Mesenchymal stem cell (in vitro differentiated cells and primary cell): ENCODE measurements around the gene CELF4.

ENCODE experiments used
- DNase-seq: peaks from one replicate; pipeline ENCODE4 v3.0.0-alpha.2; 2013
- H2AFZ ChIP-seq: one replicate; pipeline ENCODE4 v1.6.1; 2013; ENCODE audit warnings: low read depth, mild to moderate bottlenecking, control low read depth, inconsistent platforms, low read length, moderate library complexity
- H2AK5ac ChIP-seq: 2 replicates; pipeline ENCODE4 v1.6.1; 2013; ENCODE audit warnings: low read length, moderate library complexity, mild to moderate bottlenecking, inconsistent platforms; ENCODE audit not compliant: severe bottlenecking
- H2BK120ac ChIP-seq: one replicate; pipeline ENCODE4 v1.6.1; 2013; ENCODE audit warnings: low read depth, mild to moderate bottlenecking, inconsistent platforms, low read length, moderate library complexity
- H2BK12ac ChIP-seq, 2 experiments: one replicate each; pipeline ENCODE4 v1.6.1; 2013; ENCODE audit warnings: inconsistent platforms in 2 of 2, low read length in 2 of 2, mild to moderate bottlenecking in 2 of 2, moderate library complexity in 2 of 2, control low read depth in 1 of 2
- H2BK15ac ChIP-seq: one replicate; pipeline ENCODE4 v1.6.1; 2013; ENCODE audit warnings: mild to moderate bottlenecking, low read depth, inconsistent platforms; ENCODE audit not compliant: poor library complexity, severe bottlenecking
- H2BK5ac ChIP-seq: 2 replicates; pipeline ENCODE4 v1.6.1; 2013; ENCODE audit warnings: low read depth, mild to moderate bottlenecking, low read length, control low read depth, inconsistent platforms; ENCODE audit not compliant: poor library complexity, severe bottlenecking
- H3K14ac ChIP-seq, 2 experiments: one replicate each; pipeline ENCODE4 v1.6.1; 2013; ENCODE audit warnings: inconsistent platforms in 2 of 2, low read length in 2 of 2, control low read depth in 1 of 2, mild to moderate bottlenecking in 1 of 2, moderate library complexity in 1 of 2
- H3K18ac ChIP-seq, 2 experiments: one replicate each; pipeline ENCODE4 v1.6.1; 2013; ENCODE audit warnings: inconsistent platforms in 2 of 2, low read length in 2 of 2, control low read depth in 1 of 2, low read depth in 1 of 2, mild to moderate bottlenecking in 1 of 2
- H3K23ac ChIP-seq, 2 experiments: one replicate each; pipeline ENCODE4 v1.6.1; 2013; ENCODE audit warnings: inconsistent platforms in 2 of 2, low read length in 2 of 2, mild to moderate bottlenecking in 2 of 2, moderate library complexity in 2 of 2, control low read depth in 1 of 2
- H3K27ac ChIP-seq: 2 replicates; pipeline ENCODE4 v1.5.1; 2013; ENCODE audit warnings: mild to moderate bottlenecking, moderate library complexity, low read length, control low read depth, inconsistent platforms; ENCODE audit not compliant: poor library complexity, severe bottlenecking
- H3K27me3 ChIP-seq, 2 experiments: 2 replicates each; pipeline versions ENCODE4 v1.6.1 to v1.7.0; 2013; ENCODE audit warnings: low read length in 2 of 2, mild to moderate bottlenecking in 2 of 2, moderate library complexity in 2 of 2, control low read depth in 1 of 2, inconsistent platforms in 1 of 2; ENCODE audit not compliant: control insufficient read depth in 1 of 2, insufficient read depth in 1 of 2
- H3K36me3 ChIP-seq, 2 experiments: 2 replicates each; pipeline versions ENCODE4 v1.6.1 to v1.7.0; 2013; ENCODE audit warnings: low read length in 2 of 2, control low read depth in 1 of 2, inconsistent platforms in 1 of 2, low read depth in 1 of 2, mild to moderate bottlenecking in 1 of 2; ENCODE audit not compliant: insufficient read depth in 2 of 2, control insufficient read depth in 1 of 2
- H3K4ac ChIP-seq, 2 experiments: one replicate each; pipeline ENCODE4 v1.6.1; 2013; ENCODE audit warnings: inconsistent platforms in 2 of 2, low read length in 2 of 2, mild to moderate bottlenecking in 2 of 2, moderate library complexity in 2 of 2, control low read depth in 1 of 2, low read depth in 1 of 2
- H3K4me1 ChIP-seq: 2 replicates; pipeline ENCODE4 v1.6.1; 2013; ENCODE audit warnings: low read depth, low read length, control low read depth; ENCODE audit not compliant: control insufficient read depth, insufficient read depth
- H3K4me2 ChIP-seq: 2 replicates; pipeline ENCODE4 v1.6.1; 2013; ENCODE audit warnings: low read length, mild to moderate bottlenecking, inconsistent platforms; ENCODE audit not compliant: poor library complexity, severe bottlenecking
- H3K4me3 ChIP-seq, 2 experiments: 2 replicates each; pipeline versions ENCODE4 v1.5.1 to v1.7.0; 2013; ENCODE audit warnings: low read length in 2 of 2, mild to moderate bottlenecking in 2 of 2, control low read depth in 1 of 2, low read depth in 1 of 2; ENCODE audit not compliant: insufficient read depth in 1 of 2
- H3K79me1 ChIP-seq: replicated peaks from 2 replicates; pipeline ENCODE4 v1.6.1; 2013; ENCODE audit warnings: mild to moderate bottlenecking, control low read depth, low read length, inconsistent platforms; ENCODE audit not compliant: poor library complexity, severe bottlenecking
- H3K9ac ChIP-seq: 2 replicates; pipeline ENCODE4 v1.7.0; 2013; ENCODE audit warnings: mild to moderate bottlenecking, low read length, moderate library complexity
- H3K9me3 ChIP-seq: 2 replicates; pipeline ENCODE4 v1.7.0; 2013; ENCODE audit warnings: mild to moderate bottlenecking, low read length; ENCODE audit not compliant: control insufficient read depth
- H4K8ac ChIP-seq: one replicate; pipeline ENCODE4 v1.6.1; 2013; ENCODE audit warnings: inconsistent platforms, mild to moderate bottlenecking, low read length, moderate library complexity
- H4K91ac ChIP-seq: one replicate; pipeline ENCODE4 v1.6.1; 2013; ENCODE audit warnings: mild to moderate bottlenecking, low read length, inconsistent platforms
- WGBS: methylation state at CpG from one replicate; pipeline ENCODE4 v1.1.7; 2013; ENCODE audit warnings: mixed read lengths; 5-methylcytosine and 5-hydroxymethylcytosine counted together

The CELF4 gene

GRCh38 chr18:37458697-37459096 lies 106.9 kb downstream of the CELF4 start:
- no peaks in the 10 kb centered on the region for H3K36me3 ChIP-seq
- H3K4ac ChIP-seq: no peak overlapping the region
- no peak overlapping the region for H3K27ac ChIP-seq
- H4K91ac ChIP-seq: no peak overlapping the region
- H3K4me3 ChIP-seq: no peak overlapping the region
- H3K27me3 ChIP-seq: peaks cover 17 to 53% of the 10 kb centered on the region in 2 experiments
- no peak overlapping the region for H2BK120ac ChIP-seq
- no peaks in the 10 kb centered on the region for H3K79me1 ChIP-seq
- WGBS: 83% methylated on average over 6 of the region's 6 CpGs
- H3K9me3 ChIP-seq: no peaks in the 10 kb centered on the region
- H2AFZ ChIP-seq: no peak overlapping the region
- no peak overlapping the region for H3K14ac ChIP-seq
- no peak overlapping the region for H3K23ac ChIP-seq
- no peak overlapping the region for H2AK5ac ChIP-seq
- no peak overlapping the region for H2BK12ac ChIP-seq
- H3K4me1 ChIP-seq: no peaks in the 10 kb centered on the region
- H2BK15ac ChIP-seq: no peak overlapping the region
- no peak for DNase-seq
- no peak overlapping the region for H3K9ac ChIP-seq
- no peak overlapping the region for H2BK5ac ChIP-seq
- no peak overlapping the region for H4K8ac ChIP-seq
- no peak overlapping the region for H3K18ac ChIP-seq
- no peak overlapping the region for H3K4me2 ChIP-seq

- Histone ChIP-seq H3K23ac (no peak overlapping the region), H2BK5ac (no peak overlapping the region), H2BK120ac (no peak overlapping the region), H3K4ac (no peak overlapping the region), H3K27me3 (peaks cover 24 to 60% of the 10 kb centered on the region in 2 experiments), H3K4me3 (no peak overlapping the region), H3K4me1 (no peaks in the 10 kb centered on the region), H2BK12ac (no peak overlapping the region), H3K4me2 (no peak overlapping the region), H4K91ac (no peak overlapping the region), H4K8ac (no peak overlapping the region), H3K36me3 (no peaks in the 10 kb centered on the region), H3K14ac (no peak overlapping the region), H2AFZ (no peak overlapping the region), H3K9ac (no peak overlapping the region), H2AK5ac (no peak overlapping the region), H2BK15ac (no peak overlapping the region), H3K18ac (no peak overlapping the region), H3K27ac (no peak overlapping the region), H3K9me3 (no peaks in the 10 kb centered on the region), H3K79me1 (no peaks in the 10 kb centered on the region)
- DNase-seq: no peak
- WGBS: 65% methylated on average over 7 of the region's 8 CpGs
Measured at GRCh38 chr18:37457753-37458152, 107.8 kb downstream of the CELF4 start.

- Histone ChIP-seq H3K9ac (no peak overlapping the region), H3K27me3 (peaks cover 25 to 64% of the 10 kb centered on the region in 2 experiments), H3K9me3 (no peaks in the 10 kb centered on the region), H4K91ac (no peak overlapping the region), H3K18ac (no peak overlapping the region), H2BK120ac (no peak overlapping the region), H3K79me1 (no peaks in the 10 kb centered on the region), H2AFZ (no peak overlapping the region), H2AK5ac (no peak overlapping the region), H4K8ac (no peak overlapping the region), H3K14ac (no peak overlapping the region), H3K27ac (no peak overlapping the region), H3K23ac (no peak overlapping the region), H3K4me1 (no peaks in the 10 kb centered on the region), H3K4me2 (no peak overlapping the region), H2BK12ac (no peak overlapping the region), H2BK5ac (no peak overlapping the region), H3K4ac (no peak overlapping the region), H3K4me3 (no peak overlapping the region), H2BK15ac (no peak overlapping the region), H3K36me3 (no peaks in the 10 kb centered on the region)
- no peak for DNase-seq
- WGBS: 30% methylated on average over 3 of the region's 3 CpGs
Measured at GRCh38 chr18:37457341-37457740, 108.3 kb downstream of the CELF4 start.

- Histone ChIP-seq H2AFZ (no peak overlapping the region), H3K27ac (no peak overlapping the region), H4K91ac (no peak overlapping the region), H3K27me3 (peaks cover 28 to 64% of the 10 kb centered on the region in 2 experiments), H3K4me1 (no peaks in the 10 kb centered on the region), H3K79me1 (no peaks in the 10 kb centered on the region), H2BK120ac (no peak overlapping the region), H2BK5ac (no peak overlapping the region), H2AK5ac (no peak overlapping the region), H3K9me3 (no peaks in the 10 kb centered on the region), H3K36me3 (no peaks in the 10 kb centered on the region), H3K4me2 (no peak overlapping the region), H3K9ac (no peak overlapping the region), H2BK15ac (no peak overlapping the region), H2BK12ac (no peak overlapping the region), H3K4ac (no peak overlapping the region), H3K14ac (no peak overlapping the region), H3K18ac (no peak overlapping the region), H3K23ac (no peak overlapping the region), H4K8ac (no peak overlapping the region), H3K4me3 (no peak overlapping the region)
- DNase-seq: no peak
- 91% methylated on average over 5 of the region's 5 CpGs for WGBS
Measured at GRCh38 chr18:37456873-37457272, 108.7 kb downstream of the CELF4 start.
